GM12801 (cell line): ENCODE data around the gene PPP1R14B.

Source experiments
- TF ChIP-seq, protein P1 (sequence below): IDR thresholded peaks from one replicate; pipeline ENCODE4 v1.5.1; 2011; ENCODE audit warnings: control low read depth; ENCODE audit not compliant: insufficient read length; ENCODE audit errors: extremely low read depth

Gene PPP1R14B

DNA sequence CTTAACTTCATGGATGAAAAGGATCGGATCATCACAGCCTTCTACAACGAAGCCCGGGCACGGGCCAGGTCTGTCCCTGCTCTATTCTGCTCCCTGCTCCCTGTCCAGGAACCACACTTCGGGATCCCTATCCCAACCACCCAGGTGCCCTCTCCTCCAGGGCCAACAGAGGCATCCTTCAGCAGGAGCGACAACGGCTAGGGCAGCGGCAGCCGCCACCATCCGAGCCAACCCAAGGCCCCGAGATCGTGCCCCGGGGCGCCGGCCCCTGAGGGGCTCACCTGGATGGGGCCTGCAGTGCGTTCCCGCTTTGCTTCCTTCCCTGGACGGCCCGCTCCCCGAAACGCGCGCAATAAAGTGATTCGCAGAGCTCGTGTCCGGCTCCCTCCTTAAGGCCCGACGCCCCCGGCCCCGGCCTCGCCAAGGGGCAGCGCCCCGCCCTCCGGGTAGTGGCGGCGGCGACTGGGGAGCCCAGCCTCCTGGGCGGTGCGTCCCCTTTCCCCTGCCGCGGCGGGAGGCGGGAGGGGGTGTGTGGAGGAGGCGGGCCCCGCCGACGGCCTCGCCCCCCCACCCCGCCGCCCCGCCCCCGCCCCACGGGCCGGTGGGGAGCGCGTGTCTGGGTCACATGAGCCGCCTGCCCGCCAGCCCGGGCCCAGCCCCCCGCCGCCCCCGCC is 12.7 kb downstream of the PPP1R14B start, which contains the start of gene VEGFB:
Gene VEGFB, plus strand, starts transcription at position 672 of the 674 bp plus-strand sequence. CDS start 250 bp downstream, outside the sequence.
- TF ChIP-seq, protein P1, sequence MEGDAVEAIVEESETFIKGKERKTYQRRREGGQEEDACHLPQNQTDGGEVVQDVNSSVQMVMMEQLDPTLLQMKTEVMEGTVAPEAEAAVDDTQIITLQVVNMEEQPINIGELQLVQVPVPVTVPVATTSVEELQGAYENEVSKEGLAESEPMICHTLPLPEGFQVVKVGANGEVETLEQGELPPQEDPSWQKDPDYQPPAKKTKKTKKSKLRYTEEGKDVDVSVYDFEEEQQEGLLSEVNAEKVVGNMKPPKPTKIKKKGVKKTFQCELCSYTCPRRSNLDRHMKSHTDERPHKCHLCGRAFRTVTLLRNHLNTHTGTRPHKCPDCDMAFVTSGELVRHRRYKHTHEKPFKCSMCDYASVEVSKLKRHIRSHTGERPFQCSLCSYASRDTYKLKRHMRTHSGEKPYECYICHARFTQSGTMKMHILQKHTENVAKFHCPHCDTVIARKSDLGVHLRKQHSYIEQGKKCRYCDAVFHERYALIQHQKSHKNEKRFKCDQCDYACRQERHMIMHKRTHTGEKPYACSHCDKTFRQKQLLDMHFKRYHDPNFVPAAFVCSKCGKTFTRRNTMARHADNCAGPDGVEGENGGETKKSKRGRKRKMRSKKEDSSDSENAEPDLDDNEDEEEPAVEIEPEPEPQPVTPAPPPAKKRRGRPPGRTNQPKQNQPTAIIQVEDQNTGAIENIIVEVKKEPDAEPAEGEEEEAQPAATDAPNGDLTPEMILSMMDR, result no peak

- TF ChIP-seq, protein P1, result no peak
These were observed 13.8 kb downstream of the PPP1R14B start for GRCh38 chr11:64232967-64233315.

DNA sequence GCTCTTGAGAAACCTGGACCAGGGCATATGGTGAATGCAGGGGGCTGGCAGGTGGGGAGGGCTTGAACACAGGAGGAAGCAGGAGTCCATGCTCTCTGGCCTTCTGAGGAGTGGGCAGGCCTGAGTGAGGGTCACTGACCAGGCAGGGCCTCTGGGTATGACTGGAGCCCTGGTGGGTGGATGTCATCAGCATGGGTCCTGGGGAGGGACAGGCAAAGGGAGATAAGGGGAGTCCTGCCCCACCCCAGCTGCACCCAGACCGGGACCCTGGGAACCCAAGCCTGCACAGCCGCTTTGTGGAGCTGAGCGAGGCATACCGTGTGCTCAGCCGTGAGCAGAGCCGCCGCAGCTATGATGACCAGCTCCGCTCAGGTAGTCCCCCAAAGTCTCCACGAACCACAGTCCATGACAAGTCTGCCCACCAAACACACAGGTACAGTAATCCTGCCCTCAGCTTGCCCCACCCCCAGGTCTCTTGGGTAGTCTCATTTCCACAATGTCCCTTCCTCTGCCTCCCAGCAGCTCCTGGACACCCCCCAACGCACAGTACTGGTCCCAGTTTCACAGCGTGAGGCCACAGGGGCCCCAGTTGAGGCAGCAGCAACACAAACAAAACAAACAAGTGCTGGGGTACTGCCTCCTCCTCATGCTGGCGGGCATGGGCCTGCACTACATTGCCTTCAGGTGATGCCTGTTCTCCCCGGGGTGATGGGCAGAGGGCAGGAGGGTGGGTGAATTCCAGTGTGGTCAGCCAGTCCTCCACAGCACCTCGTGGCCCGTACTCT is 14.4 kb downstream of the PPP1R14B start:
- TF ChIP-seq, protein P1, result no peak

- TF ChIP-seq, protein P1, result no peak
These were observed 15.2 kb downstream of the PPP1R14B start for GRCh38 chr11:64231546-64231945.

GRCh38 chr11:64230985-64231365 is 15.8 kb downstream of the PPP1R14B start:
- TF ChIP-seq, protein P1, result no peak

DNA sequence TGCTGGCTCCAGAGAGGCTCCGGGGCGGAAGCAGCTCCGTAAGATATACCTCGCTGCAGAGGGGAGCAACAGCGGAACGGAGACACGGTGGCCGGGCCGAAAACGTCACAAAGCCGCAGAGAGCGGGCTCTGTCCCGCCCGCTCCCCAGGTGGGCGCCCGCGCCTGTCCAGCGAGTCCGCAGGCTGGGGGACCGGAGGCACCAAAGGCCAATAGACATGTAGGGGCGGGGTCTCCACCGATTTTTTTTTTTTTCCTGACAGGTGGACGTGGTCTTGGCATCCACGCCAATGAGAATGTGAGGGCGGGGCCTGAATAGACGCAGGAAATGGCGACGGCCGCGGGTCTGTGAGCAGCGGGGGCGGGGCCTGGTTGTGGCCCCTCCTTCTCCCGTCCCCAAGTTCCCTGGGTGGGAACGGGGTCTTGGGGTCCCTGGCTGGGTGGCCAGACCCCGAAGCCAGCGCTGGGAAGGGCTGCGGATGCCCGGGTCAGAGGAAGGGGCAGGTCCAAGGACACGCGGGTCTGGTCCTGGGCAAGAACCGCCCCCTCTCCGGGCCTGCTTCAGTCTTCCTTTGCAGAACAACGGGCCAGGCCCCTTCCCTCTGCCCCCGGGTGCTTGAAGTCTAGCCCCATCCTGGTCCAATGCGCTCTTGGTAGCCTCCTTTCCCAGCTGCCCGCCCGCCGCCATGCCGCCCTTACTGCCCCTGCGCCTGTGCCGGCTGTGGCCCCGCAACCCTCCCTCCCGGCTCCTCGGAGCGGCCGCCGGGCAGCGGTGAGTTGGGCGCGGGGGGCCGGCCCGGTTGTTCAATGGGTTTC is 16.4 kb downstream of the PPP1R14B start, which contains the start of gene DNAJC4:
Gene DNAJC4, plus strand, starts transcription at position 378 of the 814 bp plus-strand sequence. Its CDS starts 307 bp downstream, at position 685.
- TF ChIP-seq, protein P1, result no peak

DNA sequence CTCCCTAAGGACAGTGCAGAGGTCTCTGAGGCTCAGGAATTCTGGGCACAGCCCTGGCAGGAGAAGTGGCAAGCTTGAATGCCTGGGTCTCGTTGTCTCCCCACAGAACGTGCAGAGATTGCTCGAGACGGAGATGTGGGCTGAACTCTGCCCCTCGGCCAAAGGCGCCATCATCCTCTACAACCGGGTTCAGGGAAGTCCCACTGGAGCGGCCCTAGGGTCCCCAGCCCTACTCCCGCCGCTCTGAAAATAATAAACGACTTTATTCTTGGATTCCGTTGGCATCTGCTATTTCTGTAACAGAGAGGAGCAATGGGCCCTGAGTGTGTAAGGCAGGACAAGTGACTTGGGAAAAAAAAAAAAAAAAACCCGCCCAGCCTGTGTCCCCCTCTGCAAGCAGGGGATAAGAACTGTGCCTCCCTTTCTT is 17.0 kb downstream of the PPP1R14B start:
- TF ChIP-seq, protein P1, result no peak
